BJ (cell line): ENCODE results near the gene CDH23. TPM values are rescaled to one million over a fixed set of nuclear protein-coding genes. Genes with fewer than 3 reads are reported as not detected.

Experiments
- CTCF ChIA-PET: fragments of 350-600 bp; formaldehyde crosslinking; extraction: SDS; loops from one replicate; lab custom pipeline; 2021; ENCODE audit warnings: antibody characterized with exemption, inconsistent platforms; lab: Yijun Ruan, JAX
- POLR2A ChIA-PET: fragments of 300-600 bp; sonication (Branson Sonifier 250); formaldehyde crosslinking; extraction: SDS; loops from one replicate; lab custom pipeline; 2021; ENCODE audit warnings: antibody characterized with exemption; lab: Charles Lee
- DNase-seq: peaks from one replicate; pipeline ENCODE4 v3.0.0-alpha.2; 2011; ENCODE audit warnings: low read depth
- H3K27me3 ChIP-seq: 2 replicates; pipeline ENCODE4 v1.6.0; 2011; ENCODE audit warnings: low read length; ENCODE audit not compliant: control insufficient read depth, insufficient read depth
- H3K36me3 ChIP-seq: 2 replicates; pipeline ENCODE4 v1.5.1; 2011; ENCODE audit warnings: low read length; ENCODE audit not compliant: control insufficient read depth, insufficient read depth
- H3K4me3 ChIP-seq: 2 replicates; pipeline ENCODE4 v1.5.1; 2011; ENCODE audit warnings: low read depth, mild to moderate bottlenecking, control low read depth, low read length
- CTCF ChIP-seq: IDR thresholded peaks from 2 replicates; pipeline ENCODE4 v1.5.1; 2011; ENCODE audit warnings: low read depth, mild to moderate bottlenecking, control low read depth, inconsistent platforms, low read length, moderate library complexity; ENCODE audit not compliant: insufficient read depth
- polyA plus RNA-seq: library from polyadenylated mRNA; depleted of rRNA; stranded (reverse); fragments of >200 nt; gene quantifications from 2 replicates; pipeline ENCODE4 v1.2.3, GENCODE V29; 2011

The CDH23 gene
- polyA plus RNA-seq, 1 experiment, result 0.05 TPM

- H3K27me3 ChIP-seq, result no peaks in the 10 kb centered on the region
- ChIA-PET POLR2A (no interaction called here), CTCF (interaction anchor here (1.2 to 4.8 kb wide), 5 partner anchors 19 to 502 kb away, joined by 3 to 17 read pairs (median 4); partner anchors contain the start of gene VSIR)
- H3K36me3 ChIP-seq, result peaks cover 55% of the 10 kb centered on the region
- H3K4me3 ChIP-seq, result no peak overlapping the region
- no peak for TF ChIP-seq CTCF
- no peak for DNase-seq
These were observed 420.4 kb downstream of the CDH23 start for GRCh38 chr10:71816936-71817618.

GRCh38 chr10:71817831-71818655, 421.3 kb downstream of the CDH23 start:
- peaks cover 55% of the 10 kb centered on the region for H3K36me3 ChIP-seq
- TF ChIP-seq CTCF, result no peak
- no peak overlapping the region for H3K4me3 ChIP-seq
- CTCF ChIA-PET, result interaction anchor here (1.1 to 4.8 kb wide), 6 partner anchors 10 to 503 kb away, joined by 3 to 17 read pairs (median 4); partner anchors contain the start of gene VSIR
- DNase-seq, result no peak
- H3K27me3 ChIP-seq, result no peaks in the 10 kb centered on the region
- POLR2A ChIA-PET, result no interaction called here

GRCh38 chr10:71818674-71819260, 422.0 kb downstream of the CDH23 start:
- ChIA-PET CTCF (interaction anchor here (0.6 to 4.8 kb wide), 5 partner anchors 10 to 435 kb away, joined by 3 to 17 read pairs (median 5); partner anchors contain the start of gene VSIR), POLR2A (no interaction called here)
- no peak for TF ChIP-seq CTCF
- H3K36me3 ChIP-seq, result peaks cover 58% of the 10 kb centered on the region
- H3K4me3 ChIP-seq, result no peak overlapping the region
- DNase-seq, result no peak
- H3K27me3 ChIP-seq, result no peaks in the 10 kb centered on the region

GRCh38 chr10:71819441-71819861, 422.7 kb downstream of the CDH23 start:
- no peak for DNase-seq
- H3K36me3 ChIP-seq, result peaks cover 63% of the 10 kb centered on the region
- H3K27me3 ChIP-seq, result no peaks in the 10 kb centered on the region
- TF ChIP-seq CTCF, result no peak
- POLR2A ChIA-PET, result no interaction called here
- CTCF ChIA-PET, result interaction anchor here (0.6 to 4.8 kb wide), 4 partner anchors 46 to 435 kb away, joined by 3 to 17 read pairs (median 6); partner anchors contain the start of gene VSIR
- no peak overlapping the region for H3K4me3 ChIP-seq
